ENCODE data around the gene ZNF414. TPM values are rescaled to one million over a fixed set of nuclear protein-coding genes. Genes with fewer than 3 reads are reported as not detected.
A peak's percentile ranks its signal among the peaks of the same experiment; 100 is the strongest.

ZNF414 gene
- total and polyA plus RNA-seq, 9 of the 15 experiments (the other 6 are each of a cell fraction or from before 2014, with no cell fraction given) = 0.03 to 27.2 (median 2.2) TPM; not detected in 2

DNA sequence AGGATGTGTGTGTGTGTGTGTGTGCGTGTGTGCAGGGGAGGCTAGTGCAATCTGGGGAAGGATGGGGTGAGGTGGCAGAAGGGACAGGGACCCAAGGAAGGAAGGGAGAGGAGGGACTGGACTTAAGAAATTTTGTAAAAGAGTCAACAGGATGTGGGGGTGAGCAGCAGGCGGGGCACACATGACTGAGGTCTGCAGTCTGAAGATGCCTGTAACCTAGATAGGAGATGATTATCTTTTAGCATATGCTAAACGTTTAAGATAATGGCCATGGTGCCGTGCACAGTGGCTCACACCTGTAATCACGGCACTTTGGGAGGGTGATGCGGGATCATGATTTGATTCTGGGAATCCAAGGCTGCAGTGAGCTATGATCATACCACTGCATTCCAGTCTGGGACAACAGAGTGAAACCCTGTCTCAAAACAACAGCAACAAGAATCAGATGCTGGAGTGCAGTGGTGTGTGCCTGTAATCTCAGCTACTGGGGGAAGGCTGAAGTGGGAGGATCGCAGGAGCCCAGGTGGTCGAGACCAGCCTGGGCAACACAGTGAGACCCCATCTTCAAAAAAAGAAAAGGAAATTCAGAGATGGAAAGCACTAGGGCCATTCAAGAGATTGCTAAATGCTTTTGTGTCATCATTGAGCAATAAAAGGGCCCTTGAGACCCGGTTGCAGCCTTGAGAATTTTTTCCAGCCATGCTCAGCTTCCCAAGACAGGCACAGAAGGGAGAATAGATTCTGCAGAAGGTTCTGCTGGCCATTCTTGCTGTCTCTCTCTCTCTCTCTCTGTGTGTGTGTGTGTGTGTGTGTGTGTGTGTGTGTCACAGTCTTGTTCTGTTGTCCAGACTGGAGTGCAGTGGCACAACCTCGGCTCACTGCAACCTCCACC lies 3.8 kb upstream of the ZNF414 start (continued):
- TF ChIP-seq ZNF707 (CRISPR knock-in tag; conservative IDR thresholded peaks at IDR 0.05) = no peak
- TF ChIP-seq ZFP30 (CRISPR knock-in tag; IDR thresholded peaks at IDR 0.05; ENCODE audit: borderline replicate concordance) = no peak
- TF ChIP-seq, protein P1, sequence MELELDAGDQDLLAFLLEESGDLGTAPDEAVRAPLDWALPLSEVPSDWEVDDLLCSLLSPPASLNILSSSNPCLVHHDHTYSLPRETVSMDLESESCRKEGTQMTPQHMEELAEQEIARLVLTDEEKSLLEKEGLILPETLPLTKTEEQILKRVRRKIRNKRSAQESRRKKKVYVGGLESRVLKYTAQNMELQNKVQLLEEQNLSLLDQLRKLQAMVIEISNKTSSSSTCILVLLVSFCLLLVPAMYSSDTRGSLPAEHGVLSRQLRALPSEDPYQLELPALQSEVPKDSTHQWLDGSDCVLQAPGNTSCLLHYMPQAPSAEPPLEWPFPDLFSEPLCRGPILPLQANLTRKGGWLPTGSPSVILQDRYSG (tag; conservative IDR thresholded peaks at IDR 0.05; ENCODE audit: low read depth) = no peak
- TF ChIP-seq ZNF174 (CRISPR knock-in tag; IDR thresholded peaks at IDR 0.05) = no peak
- no peak for TF ChIP-seq RAD21 (CRISPR knock-in tag; conservative IDR thresholded peaks at IDR 0.05 in 1 of 2, IDR thresholded peaks at IDR 0.05 in 1 of 2)
- TF ChIP-seq, protein P2, sequence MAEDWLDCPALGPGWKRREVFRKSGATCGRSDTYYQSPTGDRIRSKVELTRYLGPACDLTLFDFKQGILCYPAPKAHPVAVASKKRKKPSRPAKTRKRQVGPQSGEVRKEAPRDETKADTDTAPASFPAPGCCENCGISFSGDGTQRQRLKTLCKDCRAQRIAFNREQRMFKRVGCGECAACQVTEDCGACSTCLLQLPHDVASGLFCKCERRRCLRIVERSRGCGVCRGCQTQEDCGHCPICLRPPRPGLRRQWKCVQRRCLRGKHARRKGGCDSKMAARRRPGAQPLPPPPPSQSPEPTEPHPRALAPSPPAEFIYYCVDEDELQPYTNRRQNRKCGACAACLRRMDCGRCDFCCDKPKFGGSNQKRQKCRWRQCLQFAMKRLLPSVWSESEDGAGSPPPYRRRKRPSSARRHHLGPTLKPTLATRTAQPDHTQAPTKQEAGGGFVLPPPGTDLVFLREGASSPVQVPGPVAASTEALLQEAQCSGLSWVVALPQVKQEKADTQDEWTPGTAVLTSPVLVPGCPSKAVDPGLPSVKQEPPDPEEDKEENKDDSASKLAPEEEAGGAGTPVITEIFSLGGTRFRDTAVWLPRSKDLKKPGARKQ (CRISPR knock-in tag; IDR thresholded peaks at IDR 0.05) = no peak
- no peak for TF ChIP-seq ZNF764 (CRISPR knock-in tag; IDR thresholded peaks at IDR 0.05; ENCODE audit: low read depth)
- 0 out of 4 replicates have a peak, but pooled peaks of 1 of the 2 experiments have one; percentile 14 for TF ChIP-seq FOXA3 (CRISPR knock-in tag; conservative IDR thresholded peaks at IDR 0.05 in 1 of 2, IDR thresholded peaks at IDR 0.05 in 1 of 2)
- TF ChIP-seq, protein P3, sequence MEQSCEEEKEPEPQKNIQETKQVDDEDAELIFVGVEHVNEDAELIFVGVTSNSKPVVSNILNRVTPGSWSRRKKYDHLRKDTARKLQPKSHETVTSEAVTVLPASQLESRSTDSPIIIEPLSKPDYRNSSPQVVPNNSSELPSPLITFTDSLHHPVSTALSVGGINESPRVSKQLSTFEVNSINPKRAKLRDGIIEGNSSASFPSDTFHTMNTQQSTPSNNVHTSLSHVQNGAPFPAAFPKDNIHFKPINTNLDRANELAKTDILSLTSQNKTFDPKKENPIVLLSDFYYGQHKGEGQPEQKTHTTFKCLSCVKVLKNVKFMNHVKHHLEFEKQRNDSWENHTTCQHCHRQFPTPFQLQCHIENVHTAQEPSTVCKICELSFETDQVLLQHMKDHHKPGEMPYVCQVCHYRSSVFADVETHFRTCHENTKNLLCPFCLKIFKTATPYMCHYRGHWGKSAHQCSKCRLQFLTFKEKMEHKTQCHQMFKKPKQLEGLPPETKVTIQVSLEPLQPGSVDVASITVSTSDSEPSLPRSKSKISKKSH (CRISPR knock-in tag; IDR thresholded peaks at IDR 0.05) = no peak
- TF ChIP-seq ZEB2 (IDR thresholded peaks at IDR 0.05) = peak; percentile 52; the same call in 1 of the 2 replicates
- TF ChIP-seq, protein P4, sequence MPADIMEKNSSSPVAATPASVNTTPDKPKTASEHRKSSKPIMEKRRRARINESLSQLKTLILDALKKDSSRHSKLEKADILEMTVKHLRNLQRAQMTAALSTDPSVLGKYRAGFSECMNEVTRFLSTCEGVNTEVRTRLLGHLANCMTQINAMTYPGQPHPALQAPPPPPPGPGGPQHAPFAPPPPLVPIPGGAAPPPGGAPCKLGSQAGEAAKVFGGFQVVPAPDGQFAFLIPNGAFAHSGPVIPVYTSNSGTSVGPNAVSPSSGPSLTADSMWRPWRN (IDR thresholded peaks at IDR 0.05; ENCODE audit: low read depth) = peak; percentile 77
- TF ChIP-seq, protein P5, sequence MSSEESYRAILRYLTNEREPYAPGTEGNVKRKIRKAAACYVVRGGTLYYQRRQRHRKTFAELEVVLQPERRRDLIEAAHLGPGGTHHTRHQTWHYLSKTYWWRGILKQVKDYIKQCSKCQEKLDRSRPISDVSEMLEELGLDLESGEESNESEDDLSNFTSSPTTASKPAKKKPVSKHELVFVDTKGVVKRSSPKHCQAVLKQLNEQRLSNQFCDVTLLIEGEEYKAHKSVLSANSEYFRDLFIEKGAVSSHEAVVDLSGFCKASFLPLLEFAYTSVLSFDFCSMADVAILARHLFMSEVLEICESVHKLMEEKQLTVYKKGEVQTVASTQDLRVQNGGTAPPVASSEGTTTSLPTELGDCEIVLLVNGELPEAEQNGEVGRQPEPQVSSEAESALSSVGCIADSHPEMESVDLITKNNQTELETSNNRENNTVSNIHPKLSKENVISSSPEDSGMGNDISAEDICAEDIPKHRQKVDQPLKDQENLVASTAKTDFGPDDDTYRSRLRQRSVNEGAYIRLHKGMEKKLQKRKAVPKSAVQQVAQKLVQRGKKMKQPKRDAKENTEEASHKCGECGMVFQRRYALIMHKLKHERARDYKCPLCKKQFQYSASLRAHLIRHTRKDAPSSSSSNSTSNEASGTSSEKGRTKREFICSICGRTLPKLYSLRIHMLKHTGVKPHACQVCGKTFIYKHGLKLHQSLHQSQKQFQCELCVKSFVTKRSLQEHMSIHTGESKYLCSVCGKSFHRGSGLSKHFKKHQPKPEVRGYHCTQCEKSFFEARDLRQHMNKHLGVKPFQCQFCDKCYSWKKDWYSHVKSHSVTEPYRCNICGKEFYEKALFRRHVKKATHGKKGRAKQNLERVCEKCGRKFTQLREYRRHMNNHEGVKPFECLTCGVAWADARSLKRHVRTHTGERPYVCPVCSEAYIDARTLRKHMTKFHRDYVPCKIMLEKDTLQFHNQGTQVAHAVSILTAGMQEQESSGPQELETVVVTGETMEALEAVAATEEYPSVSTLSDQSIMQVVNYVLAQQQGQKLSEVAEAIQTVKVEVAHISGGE (CRISPR knock-in tag; IDR thresholded peaks at IDR 0.05) = no peak
- no peak for TF ChIP-seq TCF3 (CRISPR knock-in tag; IDR thresholded peaks at IDR 0.05)

All from K562 (cell line).